DOHH2 (cell line): ENCODE measurements around the gene RHO.

Experiments used
- H3F3A ChIP-seq: fragments of 200-600 bp; sonication (generic), shearing (Covaris generic); 2 replicates; pipeline ENCODE4 v1.6.0; 2016; ENCODE audit warnings: antibody characterized with exemption, mild to moderate bottlenecking; ENCODE audit not compliant: control insufficient read depth, insufficient read depth
- H3K27ac ChIP-seq: fragments of 200-600 bp; sonication (generic); 2 replicates; pipeline ENCODE4 v1.5.1; 2014; ENCODE audit warnings: low read depth, mild to moderate bottlenecking, low read length, moderate library complexity
- H3K27me3 ChIP-seq: fragments of 200-600 bp; sonication (generic); 2 replicates; pipeline ENCODE4 v1.6.1; 2014; ENCODE audit warnings: mild to moderate bottlenecking, low read length, mixed read lengths; ENCODE audit not compliant: control insufficient read depth
- H3K36me3 ChIP-seq: fragments of 200-600 bp; sonication (generic); 2 replicates; pipeline ENCODE4 v1.6.1; 2014; ENCODE audit warnings: mild to moderate bottlenecking, low read length, moderate library complexity, mixed read lengths; ENCODE audit not compliant: control insufficient read depth
- H3K4me1 ChIP-seq: fragments of 200-600 bp; sonication (generic); 2 replicates; pipeline ENCODE4 v1.6.1; 2014; ENCODE audit warnings: mild to moderate bottlenecking, low read length, mixed read lengths; ENCODE audit not compliant: control insufficient read depth
- H3K4me2 ChIP-seq: fragments of 200-600 bp; sonication (generic); 2 replicates; pipeline ENCODE4 v1.6.0; 2014; ENCODE audit warnings: mild to moderate bottlenecking, low read length, moderate library complexity
- H3K4me3 ChIP-seq: fragments of 200-600 bp; sonication (generic); 2 replicates; pipeline ENCODE4 v1.5.1; 2014; ENCODE audit warnings: mild to moderate bottlenecking, low read length, mixed read lengths
- H3K79me2 ChIP-seq: fragments of 200-600 bp; sonication (generic); 2 replicates; pipeline ENCODE4 v1.6.1; 2014; ENCODE audit warnings: mild to moderate bottlenecking, low read length, mixed read lengths; ENCODE audit not compliant: control insufficient read depth
- H3K9me2 ChIP-seq: fragments of 200-600 bp; sonication (generic); replicated peaks from 2 replicates; pipeline ENCODE4 v1.6.1; 2014; ENCODE audit warnings: mild to moderate bottlenecking, low read length, mixed read lengths; ENCODE audit not compliant: control insufficient read depth
- H3K9me3 ChIP-seq: fragments of 200-600 bp; sonication (generic); 2 replicates; pipeline ENCODE4 v1.6.1; 2014; ENCODE audit warnings: antibody characterized with exemption, low read length, mixed read lengths; ENCODE audit not compliant: control insufficient read depth, insufficient read depth
- H4K20me1 ChIP-seq: fragments of 200-600 bp; sonication (generic); 2 replicates; pipeline ENCODE4 v1.6.0; 2014; ENCODE audit warnings: low read depth, mild to moderate bottlenecking, antibody characterized with exemption, low read length, moderate library complexity; ENCODE audit not compliant: control insufficient read depth, insufficient read depth
- EZH2phosphoT487 ChIP-seq: fragments of 200-600 bp; sonication (generic); IDR thresholded peaks from 2 replicates; pipeline ENCODE4 v1.6.1; 2017; ENCODE audit warnings: borderline replicate concordance, mild to moderate bottlenecking, antibody characterized with exemption, low read length, moderate library complexity, mixed read lengths
- TF ChIP-seq, protein P1 (sequence below): fragments of 200-600 bp; sonication (generic); IDR thresholded peaks from one replicate; pipeline ENCODE4 v1.5.1; 2014; ENCODE audit warnings: antibody characterized with exemption, mild to moderate bottlenecking, low read depth, low read length; ENCODE audit not compliant: poor library complexity, severe bottlenecking

RHO gene

DNA sequence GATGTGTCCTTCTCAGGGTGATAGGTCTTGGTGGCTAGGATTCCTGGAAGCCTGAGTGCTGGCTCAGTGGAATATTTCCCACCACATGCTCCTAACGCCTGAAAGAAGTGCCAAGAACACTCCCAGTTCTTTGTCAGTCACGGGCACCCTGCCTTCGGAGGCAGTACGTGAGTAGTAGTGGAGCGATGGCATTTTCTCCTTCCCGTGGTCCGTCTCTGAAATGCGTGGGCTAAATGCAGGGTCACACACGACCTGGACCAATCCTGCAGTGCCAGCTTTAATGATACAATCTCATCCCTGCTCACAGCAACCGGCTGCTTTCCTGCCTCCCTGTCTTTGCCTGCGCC is 29.1 kb downstream of the RHO start:
- no peaks in the 10 kb centered on the region for H3K36me3 ChIP-seq
- no peak overlapping the region for H3K4me3 ChIP-seq
- H3K4me2 ChIP-seq = no peak overlapping the region
- no peaks in the 10 kb centered on the region for H3F3A ChIP-seq
- TF ChIP-seq EZH2phosphoT487 = no peak
- TF ChIP-seq, protein P1, sequence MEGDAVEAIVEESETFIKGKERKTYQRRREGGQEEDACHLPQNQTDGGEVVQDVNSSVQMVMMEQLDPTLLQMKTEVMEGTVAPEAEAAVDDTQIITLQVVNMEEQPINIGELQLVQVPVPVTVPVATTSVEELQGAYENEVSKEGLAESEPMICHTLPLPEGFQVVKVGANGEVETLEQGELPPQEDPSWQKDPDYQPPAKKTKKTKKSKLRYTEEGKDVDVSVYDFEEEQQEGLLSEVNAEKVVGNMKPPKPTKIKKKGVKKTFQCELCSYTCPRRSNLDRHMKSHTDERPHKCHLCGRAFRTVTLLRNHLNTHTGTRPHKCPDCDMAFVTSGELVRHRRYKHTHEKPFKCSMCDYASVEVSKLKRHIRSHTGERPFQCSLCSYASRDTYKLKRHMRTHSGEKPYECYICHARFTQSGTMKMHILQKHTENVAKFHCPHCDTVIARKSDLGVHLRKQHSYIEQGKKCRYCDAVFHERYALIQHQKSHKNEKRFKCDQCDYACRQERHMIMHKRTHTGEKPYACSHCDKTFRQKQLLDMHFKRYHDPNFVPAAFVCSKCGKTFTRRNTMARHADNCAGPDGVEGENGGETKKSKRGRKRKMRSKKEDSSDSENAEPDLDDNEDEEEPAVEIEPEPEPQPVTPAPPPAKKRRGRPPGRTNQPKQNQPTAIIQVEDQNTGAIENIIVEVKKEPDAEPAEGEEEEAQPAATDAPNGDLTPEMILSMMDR = no peak
- no peaks in the 10 kb centered on the region for H3K9me3 ChIP-seq
- no peaks in the 10 kb centered on the region for H4K20me1 ChIP-seq
- H3K27me3 ChIP-seq = peaks cover 4% of the 10 kb centered on the region; the same call in 1 of the 2 replicates
- H3K27ac ChIP-seq = no peak overlapping the region
- H3K4me1 ChIP-seq = peaks cover 19% of the 10 kb centered on the region
- no peaks in the 10 kb centered on the region for H3K79me2 ChIP-seq
- no peaks in the 10 kb centered on the region for H3K9me2 ChIP-seq

DNA sequence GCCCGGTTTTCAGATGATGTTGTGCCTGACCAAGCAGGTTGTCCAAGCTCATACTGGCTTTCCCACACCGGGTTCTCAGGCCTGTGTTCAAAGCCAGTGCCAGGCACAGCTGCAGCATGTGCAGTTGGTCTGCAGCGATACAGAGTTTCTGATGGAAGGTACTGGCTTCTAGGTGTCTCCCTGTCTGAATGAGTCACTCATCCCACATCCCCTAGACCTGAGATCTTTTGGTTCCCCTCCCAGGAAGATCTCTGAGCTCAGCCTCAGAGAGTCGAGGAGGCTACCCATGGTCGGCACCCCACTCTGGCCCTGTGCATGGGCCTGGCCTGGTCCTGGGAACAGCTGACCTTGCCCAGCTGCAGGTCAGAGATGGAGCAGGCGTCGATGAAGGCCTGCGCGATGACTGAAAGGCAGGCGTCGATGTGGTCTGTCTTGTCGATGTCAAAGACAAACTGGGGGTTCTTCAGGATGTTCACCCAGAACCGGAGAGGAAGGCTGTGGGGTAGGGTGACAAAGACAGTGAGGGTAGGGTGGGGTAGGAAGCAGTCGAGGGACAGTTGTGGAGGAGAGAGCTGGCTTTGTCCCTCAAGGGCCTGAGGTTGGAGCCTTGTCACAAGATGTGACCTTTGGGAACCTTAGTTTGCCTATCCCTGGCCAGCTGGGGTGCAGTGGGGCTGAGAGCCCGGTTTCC is 29.8 kb downstream of the RHO start:
- H3F3A ChIP-seq = no peaks in the 10 kb centered on the region
- no peak overlapping the region for H3K4me3 ChIP-seq
- peaks cover 19% of the 10 kb centered on the region for H3K4me1 ChIP-seq
- H3K9me2 ChIP-seq = no peaks in the 10 kb centered on the region
- H3K27me3 ChIP-seq = peaks cover 4% of the 10 kb centered on the region; the same call in 1 of the 2 replicates
- TF ChIP-seq EZH2phosphoT487 = no peak
- TF ChIP-seq, protein P1 = no peak
- H3K79me2 ChIP-seq = no peaks in the 10 kb centered on the region
- no peaks in the 10 kb centered on the region for H3K36me3 ChIP-seq
- no peak overlapping the region for H3K27ac ChIP-seq
- H3K4me2 ChIP-seq = peak overlapping the region; percentile 46
- no peaks in the 10 kb centered on the region for H4K20me1 ChIP-seq
- no peaks in the 10 kb centered on the region for H3K9me3 ChIP-seq

DNA sequence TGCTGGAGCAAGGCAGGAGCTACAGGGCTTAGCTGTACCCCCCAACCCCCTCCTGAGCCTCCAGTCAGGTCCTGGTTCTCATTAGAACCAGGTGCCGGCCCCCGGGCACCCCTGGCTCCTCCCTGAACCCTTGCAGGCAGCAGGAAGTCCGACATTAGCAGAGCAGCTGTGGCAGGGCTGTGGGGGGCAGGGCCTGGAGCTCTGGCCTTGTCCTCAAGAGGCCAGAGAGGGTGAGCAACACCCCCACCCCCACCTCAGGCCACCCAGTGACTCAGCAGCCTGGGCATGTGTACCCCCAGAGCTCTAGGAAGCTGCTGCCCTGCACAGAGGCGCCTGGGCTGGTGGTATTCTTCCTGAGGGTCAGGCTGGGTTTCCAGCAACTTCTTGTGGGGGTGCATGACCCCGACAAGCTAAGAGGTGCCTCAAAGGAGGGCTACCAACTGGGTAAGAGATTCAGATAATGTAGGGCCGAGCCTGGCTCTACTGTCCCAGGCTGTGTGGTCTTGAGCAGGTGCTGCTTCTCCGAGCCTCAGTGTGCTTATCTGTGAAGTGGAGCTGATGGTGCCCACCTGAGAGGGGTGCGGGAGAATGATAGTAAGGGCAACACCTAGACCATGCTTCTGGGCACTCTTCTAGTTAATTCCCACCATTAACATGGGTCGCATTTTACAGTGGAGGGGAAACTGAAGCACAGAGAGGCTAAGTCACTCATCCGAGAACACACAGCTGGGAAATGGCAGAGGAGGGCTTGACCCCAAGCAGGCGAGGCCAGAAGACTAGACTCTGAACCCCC is 30.5 kb downstream of the RHO start:
- Histone ChIP-seq H3K9me2 (no peaks in the 10 kb centered on the region), H3K4me2 (peak overlapping the region; percentile 46), H3K4me1 (peaks cover 19% of the 10 kb centered on the region), H3F3A (no peaks in the 10 kb centered on the region), H3K9me3 (no peaks in the 10 kb centered on the region), H3K27ac (no peak overlapping the region), H4K20me1 (no peaks in the 10 kb centered on the region), H3K79me2 (no peaks in the 10 kb centered on the region), H3K36me3 (no peaks in the 10 kb centered on the region), H3K27me3 (peaks cover 4% of the 10 kb centered on the region; the same call in 1 of the 2 replicates), H3K4me3 (no peak overlapping the region)
- TF ChIP-seq EZH2phosphoT487 = no peak
- TF ChIP-seq, protein P1 = no peak
